Activated CD8-positive, alpha-beta T cell treated with anti-CD3 and anti-CD28 coated beads for 36 hours (primary cell): ENCODE results near the gene CLEC2L. TPM values are rescaled to one million over a fixed set of nuclear protein-coding genes. Genes with fewer than 3 reads are reported as not detected.

Experiments used
- ATAC-seq: fragments of 200-7000 bp; cut with Tn5 transposase; one replicate; pipeline ENCODE4 v1.10.0; 2021; ENCODE audit warnings: mild to moderate bottlenecking, moderate library complexity
- CTCF ChIA-PET: fragments of 350-600 bp; sonication (Branson Sonifier 250); formaldehyde crosslinking; loops from one replicate; lab custom pipeline; 2021; ENCODE audit warnings: antibody characterized with exemption; lab: Charles Lee
- POLR2A ChIA-PET: fragments of 350-600 bp; sonication (Branson Sonifier 250); formaldehyde crosslinking; loops from one replicate; lab custom pipeline; 2021; ENCODE audit warnings: antibody characterized with exemption; lab: Charles Lee
- DNase-seq: peaks from one replicate; pipeline ENCODE4 v3.0.0-alpha.2; 2020
- H3K27ac Mint-ChIP-seq: one replicate; pipeline ENCODE4 v1.8.0; 2021; ENCODE audit warnings: mild to moderate bottlenecking, mixed read lengths
- H3K27me3 Mint-ChIP-seq: one replicate; pipeline ENCODE4 v1.8.0; 2021; ENCODE audit warnings: mixed read lengths
- H3K36me3 Mint-ChIP-seq: one replicate; pipeline ENCODE4 v1.8.0; 2021; ENCODE audit warnings: low read depth, mixed read lengths
- H3K4me1 Mint-ChIP-seq: one replicate; pipeline ENCODE4 v1.8.0; 2021; ENCODE audit warnings: low read depth, mixed read lengths
- H3K4me3 Mint-ChIP-seq: one replicate; pipeline ENCODE4 v1.8.0; 2021; ENCODE audit warnings: mild to moderate bottlenecking, moderate library complexity, mixed read lengths
- H3K9me3 Mint-ChIP-seq: one replicate; pipeline ENCODE4 v1.8.0; 2021; ENCODE audit warnings: mixed read lengths
- intact Hi-C: fragments of 100-400 bp; cut with micrococcal nuclease; formaldehyde crosslinking; loops from one replicate; pipeline ENCODE4 v1.10.0; 2022
- total RNA-seq, 2 experiments: library from RNA; stranded (reverse); gene quantifications; one replicate each; pipeline ENCODE4 v1.2.3, GENCODE V29; 2021
- TF ChIP-seq, protein P1 (sequence below): fragments of 200-600 bp; IDR thresholded peaks from one replicate; pipeline ENCODE4 v1.8.0; 2022; ENCODE audit warnings: antibody characterized with exemption, mild to moderate bottlenecking

The CLEC2L gene
- total RNA-seq, 2 experiments from 2014 or later = not detected

DNA sequence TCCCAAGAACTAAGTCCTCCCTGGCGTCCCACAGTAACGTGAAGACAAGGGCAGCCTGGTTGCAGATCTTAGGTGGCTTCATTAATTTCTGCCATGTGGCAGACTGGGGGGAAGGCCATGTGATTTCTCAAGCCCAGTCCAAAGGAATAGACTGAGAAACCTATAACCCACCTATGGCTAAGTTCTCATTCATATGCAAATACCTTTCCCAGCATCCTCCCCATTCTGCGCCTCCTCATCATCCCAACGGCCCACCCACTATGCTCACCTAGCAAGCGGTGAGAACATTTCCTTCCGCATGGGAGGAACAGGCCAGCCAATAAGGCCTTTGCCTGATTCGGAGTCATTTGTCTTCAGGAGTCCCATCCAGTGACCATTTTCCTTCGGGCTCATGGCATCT lies 8.2 kb upstream of the CLEC2L start:
- TF ChIP-seq, protein P1, sequence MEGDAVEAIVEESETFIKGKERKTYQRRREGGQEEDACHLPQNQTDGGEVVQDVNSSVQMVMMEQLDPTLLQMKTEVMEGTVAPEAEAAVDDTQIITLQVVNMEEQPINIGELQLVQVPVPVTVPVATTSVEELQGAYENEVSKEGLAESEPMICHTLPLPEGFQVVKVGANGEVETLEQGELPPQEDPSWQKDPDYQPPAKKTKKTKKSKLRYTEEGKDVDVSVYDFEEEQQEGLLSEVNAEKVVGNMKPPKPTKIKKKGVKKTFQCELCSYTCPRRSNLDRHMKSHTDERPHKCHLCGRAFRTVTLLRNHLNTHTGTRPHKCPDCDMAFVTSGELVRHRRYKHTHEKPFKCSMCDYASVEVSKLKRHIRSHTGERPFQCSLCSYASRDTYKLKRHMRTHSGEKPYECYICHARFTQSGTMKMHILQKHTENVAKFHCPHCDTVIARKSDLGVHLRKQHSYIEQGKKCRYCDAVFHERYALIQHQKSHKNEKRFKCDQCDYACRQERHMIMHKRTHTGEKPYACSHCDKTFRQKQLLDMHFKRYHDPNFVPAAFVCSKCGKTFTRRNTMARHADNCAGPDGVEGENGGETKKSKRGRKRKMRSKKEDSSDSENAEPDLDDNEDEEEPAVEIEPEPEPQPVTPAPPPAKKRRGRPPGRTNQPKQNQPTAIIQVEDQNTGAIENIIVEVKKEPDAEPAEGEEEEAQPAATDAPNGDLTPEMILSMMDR = no peak
- DNase-seq (no peak), ATAC-seq (no peak)
- ChIA-PET CTCF (no interaction called here), POLR2A (no interaction called here)
- peaks cover 2% of the 10 kb centered on the region for H3K27me3 Mint-ChIP-seq
- intact Hi-C loops = no loop called here
- no peak overlapping the region for H3K4me3 Mint-ChIP-seq
- H3K4me1 Mint-ChIP-seq = no peaks in the 10 kb centered on the region
- H3K9me3 Mint-ChIP-seq = no peaks in the 10 kb centered on the region
- H3K36me3 Mint-ChIP-seq = no peaks in the 10 kb centered on the region
- no peak overlapping the region for H3K27ac Mint-ChIP-seq

DNA sequence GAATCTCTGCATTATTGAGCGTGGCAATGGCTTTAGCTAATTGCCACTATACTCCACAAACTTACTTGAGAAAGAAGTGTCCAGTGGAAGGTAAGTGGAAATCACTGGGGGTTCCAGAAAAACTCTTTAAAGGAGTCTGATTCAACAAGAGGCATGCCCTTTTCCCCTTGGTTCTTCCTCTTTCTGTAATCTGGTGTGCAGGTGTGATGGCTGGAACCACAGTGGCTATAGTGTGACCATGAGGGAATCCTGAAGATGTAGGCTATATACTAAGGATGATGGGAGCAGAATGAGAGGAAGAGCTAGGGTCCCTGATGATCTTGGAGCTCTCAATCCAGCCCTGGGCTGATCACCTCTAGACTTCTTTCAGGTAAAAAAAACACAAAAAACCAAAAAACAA lies 2.0 kb upstream of the CLEC2L start:
- H3K36me3 Mint-ChIP-seq = no peaks in the 10 kb centered on the region
- H3K4me1 Mint-ChIP-seq = peaks cover 3% of the 10 kb centered on the region
- ATAC-seq (no peak), DNase-seq (no peak)
- TF ChIP-seq, protein P1 = no peak
- POLR2A ChIA-PET = no interaction called here
- no peaks in the 10 kb centered on the region for H3K9me3 Mint-ChIP-seq
- H3K4me3 Mint-ChIP-seq = no peak overlapping the region
- intact Hi-C loops = no loop called here
- CTCF ChIA-PET = no interaction called here
- H3K27ac Mint-ChIP-seq = no peak overlapping the region
- H3K27me3 Mint-ChIP-seq = peaks cover 34% of the 10 kb centered on the region

DNA sequence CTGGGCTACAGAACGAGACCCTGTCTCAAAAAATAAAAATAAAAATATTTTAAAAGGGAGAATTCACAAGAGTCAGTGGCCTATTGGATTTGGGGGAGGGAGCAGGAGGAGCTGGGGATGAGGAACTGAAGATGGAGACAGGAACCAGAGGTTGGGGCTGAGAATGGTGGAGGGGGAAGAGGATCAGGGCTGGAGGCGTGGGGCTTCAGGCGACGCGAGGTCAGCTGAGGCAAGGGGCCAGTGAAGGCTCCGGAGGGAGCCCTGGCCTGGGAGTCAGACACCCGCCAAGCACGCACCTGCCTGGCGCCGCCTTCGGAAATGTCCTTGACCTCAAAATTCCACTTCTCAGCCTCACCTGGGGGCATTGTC lies 671 bp upstream of the CLEC2L start:
- Mint-ChIP-seq H3K36me3 (no peaks in the 10 kb centered on the region), H3K4me3 (no peak overlapping the region), H3K27me3 (peaks cover 35% of the 10 kb centered on the region), H3K27ac (no peak overlapping the region), H3K9me3 (no peaks in the 10 kb centered on the region), H3K4me1 (peaks cover 5% of the 10 kb centered on the region)
- ChIA-PET POLR2A (no interaction called here), CTCF (interaction anchor here (1.7 kb wide), 1 partner anchor 480 kb away, joined by 5 read pairs; no protein-coding TSS in a partner anchor)
- ATAC-seq (no peak), DNase-seq (no peak)
- TF ChIP-seq, protein P1 = no peak
- intact Hi-C loops = no loop called here

DNA sequence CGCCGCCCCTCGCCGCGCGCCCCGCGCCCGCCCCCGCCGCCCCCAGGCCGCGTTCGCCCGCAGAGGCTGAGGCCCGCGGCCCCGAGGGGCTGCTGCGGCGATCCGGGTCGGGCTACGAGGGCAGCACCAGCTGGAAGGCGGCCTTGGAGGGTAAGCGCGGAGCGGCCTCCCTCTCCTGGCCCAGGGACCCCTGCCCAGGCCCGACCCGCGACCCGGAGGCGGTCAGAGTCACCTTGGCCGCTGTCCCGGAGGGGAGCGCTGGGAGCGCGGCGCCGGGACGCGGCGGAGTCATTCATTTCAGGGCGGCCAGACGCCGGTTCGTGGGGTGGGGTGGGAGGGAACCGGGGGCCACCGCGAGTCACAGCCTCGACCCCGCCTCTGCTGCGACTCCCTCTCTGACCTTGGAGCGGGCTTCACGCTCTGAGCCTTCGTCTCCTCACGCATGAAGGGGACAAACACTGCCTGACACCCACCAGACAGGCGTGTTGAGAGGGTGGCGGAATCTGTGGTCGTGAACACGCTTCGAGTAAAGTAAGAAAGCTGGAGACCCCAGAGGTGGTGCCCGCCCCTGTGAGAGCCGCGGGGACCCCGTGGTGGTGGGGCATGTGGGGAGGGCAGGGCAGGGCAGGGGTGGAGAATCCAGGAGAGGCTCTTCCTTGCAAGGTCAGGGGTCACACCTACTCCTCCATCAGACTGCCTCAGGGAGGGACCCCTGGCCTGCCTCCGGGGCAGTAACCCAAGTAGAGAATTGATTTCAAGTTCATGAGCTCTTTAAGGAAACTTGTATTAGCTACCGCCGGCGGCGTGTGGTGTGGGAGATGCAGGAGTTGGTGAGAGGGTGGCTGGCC lies 707 bp downstream of the CLEC2L start:
- no peak overlapping the region for H3K27ac Mint-ChIP-seq
- ChIA-PET POLR2A (no interaction called here), CTCF (interaction anchor here (1.7 kb wide), 1 partner anchor 479 kb away, joined by 5 read pairs; no protein-coding TSS in a partner anchor)
- H3K27me3 Mint-ChIP-seq = peaks cover 34% of the 10 kb centered on the region
- intact Hi-C loops = no loop called here
- no peaks in the 10 kb centered on the region for H3K36me3 Mint-ChIP-seq
- H3K4me3 Mint-ChIP-seq = no peak overlapping the region
- ATAC-seq (no peak), DNase-seq (no peak)
- H3K9me3 Mint-ChIP-seq = no peaks in the 10 kb centered on the region
- TF ChIP-seq, protein P1 = no peak
- peaks cover 5% of the 10 kb centered on the region for H3K4me1 Mint-ChIP-seq

DNA sequence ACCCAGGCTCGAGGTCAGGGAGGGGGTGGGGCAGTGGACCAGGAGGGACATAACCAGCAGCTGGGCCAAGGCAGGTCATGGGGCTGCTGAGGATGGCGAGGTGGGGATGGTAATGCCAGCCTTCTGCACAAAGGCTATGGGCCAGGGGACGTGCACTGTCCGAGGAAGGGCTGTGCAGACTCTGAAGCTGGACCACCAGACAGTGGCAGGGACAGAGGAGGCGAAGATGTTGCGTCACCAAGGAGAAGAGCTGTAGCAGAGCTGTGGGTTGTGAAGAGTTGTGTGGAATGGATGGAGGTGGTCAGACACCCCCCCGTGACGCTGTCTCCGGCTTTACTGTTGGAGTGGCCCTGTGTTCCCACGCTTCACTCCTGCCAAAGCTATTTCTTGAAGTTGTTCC lies 1.8 kb downstream of the CLEC2L start:
- no peaks in the 10 kb centered on the region for H3K36me3 Mint-ChIP-seq
- ChIA-PET CTCF (no interaction called here), POLR2A (no interaction called here)
- no peaks in the 10 kb centered on the region for H3K9me3 Mint-ChIP-seq
- TF ChIP-seq, protein P1 = no peak
- intact Hi-C loops = no loop called here
- no peak overlapping the region for H3K4me3 Mint-ChIP-seq
- peaks cover 5% of the 10 kb centered on the region for H3K4me1 Mint-ChIP-seq
- H3K27me3 Mint-ChIP-seq = peaks cover 34% of the 10 kb centered on the region
- DNase-seq = no peak
- no peak for ATAC-seq
- no peak overlapping the region for H3K27ac Mint-ChIP-seq
